Neural cell (in vitro differentiated cells): ENCODE results near the gene CPA1. TPM values are rescaled to one million over a fixed set of nuclear protein-coding genes. Genes with fewer than 3 reads are reported as not detected.

Experiments used
- H2AFZ ChIP-seq: fragments of 200-600, 300-800 bp; sonication (generic), shearing (Covaris generic); 2 replicates; pipeline ENCODE4 v1.6.0; 2014; ENCODE audit warnings: low read depth, mild to moderate bottlenecking, antibody characterized with exemption, low read length, moderate library complexity
- H3F3A ChIP-seq: fragments of 200-600 bp; shearing (Covaris generic); 2 replicates; pipeline ENCODE4 v1.6.1; 2016; ENCODE audit warnings: mild to moderate bottlenecking, moderate library complexity, mixed read lengths, antibody characterized with exemption, low read length; ENCODE audit not compliant: insufficient read depth, poor library complexity, severe bottlenecking
- H3K27ac ChIP-seq: fragments of 200-600, 300-800 bp; sonication (generic), shearing (Covaris generic); 2 replicates; pipeline ENCODE4 v1.5.1; 2014; ENCODE audit warnings: mild to moderate bottlenecking, low read length, moderate library complexity
- H3K27me3 ChIP-seq: fragments of 300-800, 200-600 bp; sonication (generic), shearing (Covaris generic); 2 replicates; pipeline ENCODE4 v1.6.0; 2014; ENCODE audit warnings: mild to moderate bottlenecking, low read depth, low read length, moderate library complexity; ENCODE audit not compliant: insufficient read depth
- H3K36me3 ChIP-seq: fragments of 300-800, 200-600 bp; sonication (generic), shearing (Covaris generic); 2 replicates; pipeline ENCODE4 v1.5.1; 2014; ENCODE audit warnings: mild to moderate bottlenecking, antibody characterized with exemption, low read length, moderate library complexity; ENCODE audit not compliant: insufficient read depth
- H3K4me2 ChIP-seq: fragments of 300-800, 200-600 bp; sonication (generic), shearing (Covaris generic); 2 replicates; pipeline ENCODE4 v1.6.0; 2014; ENCODE audit warnings: mild to moderate bottlenecking, low read length
- H3K4me3 ChIP-seq: fragments of 300-800, 200-600 bp; sonication (generic), shearing (Covaris generic); 2 replicates; pipeline ENCODE4 v1.5.1; 2014; ENCODE audit warnings: mild to moderate bottlenecking, low read length, moderate library complexity
- H3K79me2 ChIP-seq: fragments of 200-600 bp; shearing (Covaris generic); replicated peaks from 2 replicates; pipeline ENCODE4 v1.6.0; 2014; ENCODE audit warnings: mild to moderate bottlenecking, low read length, moderate library complexity; ENCODE audit not compliant: insufficient read depth
- H3K9ac ChIP-seq: fragments of 300-800, 200-600 bp; sonication (generic), shearing (Covaris generic); 2 replicates; pipeline ENCODE4 v1.6.1; 2016; ENCODE audit warnings: mild to moderate bottlenecking, low read length, mixed read lengths
- H3K9me2 ChIP-seq: fragments of 200-600 bp; shearing (Covaris generic); 2 replicates; pipeline ENCODE4 v1.6.1; 2016; ENCODE audit warnings: mild to moderate bottlenecking, low read length, mixed read lengths; ENCODE audit not compliant: insufficient read depth
- H3K9me3 ChIP-seq: fragments of 200-600, 300-800 bp; sonication (generic), shearing (Covaris generic); 2 replicates; pipeline ENCODE4 v1.6.1; 2016; ENCODE audit warnings: mild to moderate bottlenecking, mixed run types, low read length, moderate library complexity, mixed read lengths
- H4K20me1 ChIP-seq: fragments of 200-600 bp; shearing (Covaris generic); 2 replicates; pipeline ENCODE4 v1.6.1; 2016; ENCODE audit warnings: mild to moderate bottlenecking, mixed run types; ENCODE audit not compliant: insufficient read depth
- EP300 ChIP-seq: fragments of 450-650 bp; conservative IDR thresholded peaks from 2 replicates; pipeline ENCODE4 v1.6.1; 2014; ENCODE audit warnings: antibody characterized with exemption, mild to moderate bottlenecking, moderate library complexity; ENCODE audit not compliant: poor library complexity, severe bottlenecking
- EZH2 ChIP-seq: fragments of 200-600, 300-800 bp; shearing (Covaris generic), sonication (generic); IDR thresholded peaks from 2 replicates; pipeline ENCODE4 v1.6.1; 2014; ENCODE audit warnings: antibody characterized with exemption, low read length, borderline replicate concordance, mild to moderate bottlenecking; ENCODE audit not compliant: insufficient read depth, poor library complexity, severe bottlenecking
- MXI1 ChIP-seq: fragments of 450-650 bp; conservative IDR thresholded peaks from 2 replicates; pipeline ENCODE4 v1.6.1; 2014; ENCODE audit warnings: antibody characterized with exemption, mild to moderate bottlenecking; ENCODE audit not compliant: poor library complexity, severe bottlenecking
- POLR2AphosphoS5 ChIP-seq: IDR thresholded peaks from 2 replicates; pipeline ENCODE4 v1.6.1; 2012
- RAD21 ChIP-seq: fragments of 450-650 bp; conservative IDR thresholded peaks from 2 replicates; pipeline ENCODE4 v1.6.1; 2014; ENCODE audit warnings: antibody characterized with exemption, mild to moderate bottlenecking, moderate library complexity
- SMC3 ChIP-seq: fragments of 450-650 bp; conservative IDR thresholded peaks from 2 replicates; pipeline ENCODE4 v1.6.1; 2014; ENCODE audit warnings: antibody characterized with exemption, mild to moderate bottlenecking, moderate library complexity; ENCODE audit not compliant: poor library complexity
- TAF1 ChIP-seq: IDR thresholded peaks from 2 replicates; pipeline ENCODE4 v1.6.1; 2012; ENCODE audit warnings: low read depth
- polyA plus RNA-seq: library from polyadenylated mRNA; depleted of rRNA; stranded (reverse); fragments of >200 nt; gene quantifications from 2 replicates; pipeline ENCODE4 v1.2.3, GENCODE V29; 2014
- TF ChIP-seq, protein P1 (sequence below): fragments of 450-650 bp; IDR thresholded peaks from 2 replicates; pipeline ENCODE4 v1.5.1; 2014; ENCODE audit warnings: antibody characterized with exemption, mild to moderate bottlenecking, moderate library complexity; ENCODE audit not compliant: poor library complexity, severe bottlenecking
- TF ChIP-seq, protein P2 (sequence below): IDR thresholded peaks from 2 replicates; pipeline ENCODE4 v1.6.1; 2012; ENCODE audit warnings: borderline replicate concordance

The CPA1 gene
- polyA plus RNA-seq, 1 donor from 2014 or later, result not detected

DNA sequence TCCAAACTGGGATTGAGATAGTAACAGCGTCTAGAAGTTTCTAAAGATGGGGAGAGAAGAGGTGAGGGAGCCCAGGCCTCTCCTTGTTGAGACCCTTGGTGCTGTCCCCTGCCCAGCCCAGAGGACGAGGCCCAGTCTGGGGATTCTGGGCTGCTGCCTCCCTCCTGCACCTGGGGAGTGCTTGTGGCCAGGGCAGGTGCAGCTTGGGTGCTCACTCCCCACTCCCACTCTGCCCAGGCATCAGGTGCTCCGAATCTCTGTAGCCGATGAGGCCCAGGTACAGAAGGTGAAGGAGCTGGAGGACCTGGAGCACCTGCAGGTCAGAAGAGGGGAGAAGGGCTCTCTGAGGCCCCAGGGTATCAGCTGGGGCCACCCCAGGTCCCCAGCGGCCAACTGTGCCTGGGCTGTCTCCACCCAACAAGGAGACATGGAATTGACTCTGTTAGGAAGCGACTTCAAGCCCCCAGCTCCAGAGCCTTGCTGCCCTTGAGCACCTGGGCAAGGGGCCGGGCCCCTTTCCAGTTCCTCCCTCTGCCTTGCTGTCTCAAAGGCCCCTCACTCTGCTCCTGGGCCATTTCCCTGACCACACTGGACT is 664 bp downstream of the CPA1 start:
- Histone ChIP-seq H3K27me3 (no peaks in the 10 kb centered on the region), H3K9me2 (no peaks in the 10 kb centered on the region), H3K4me3 (no peak overlapping the region), H3K27ac (no peak overlapping the region), H3K4me2 (no peak overlapping the region), H4K20me1 (no peaks in the 10 kb centered on the region), H3K9me3 (no peaks in the 10 kb centered on the region), H2AFZ (no peak overlapping the region), H3K79me2 (no peaks in the 10 kb centered on the region), H3K9ac (no peak overlapping the region), H3F3A (no peaks in the 10 kb centered on the region), H3K36me3 (no peaks in the 10 kb centered on the region)
- TF ChIP-seq, protein P1, sequence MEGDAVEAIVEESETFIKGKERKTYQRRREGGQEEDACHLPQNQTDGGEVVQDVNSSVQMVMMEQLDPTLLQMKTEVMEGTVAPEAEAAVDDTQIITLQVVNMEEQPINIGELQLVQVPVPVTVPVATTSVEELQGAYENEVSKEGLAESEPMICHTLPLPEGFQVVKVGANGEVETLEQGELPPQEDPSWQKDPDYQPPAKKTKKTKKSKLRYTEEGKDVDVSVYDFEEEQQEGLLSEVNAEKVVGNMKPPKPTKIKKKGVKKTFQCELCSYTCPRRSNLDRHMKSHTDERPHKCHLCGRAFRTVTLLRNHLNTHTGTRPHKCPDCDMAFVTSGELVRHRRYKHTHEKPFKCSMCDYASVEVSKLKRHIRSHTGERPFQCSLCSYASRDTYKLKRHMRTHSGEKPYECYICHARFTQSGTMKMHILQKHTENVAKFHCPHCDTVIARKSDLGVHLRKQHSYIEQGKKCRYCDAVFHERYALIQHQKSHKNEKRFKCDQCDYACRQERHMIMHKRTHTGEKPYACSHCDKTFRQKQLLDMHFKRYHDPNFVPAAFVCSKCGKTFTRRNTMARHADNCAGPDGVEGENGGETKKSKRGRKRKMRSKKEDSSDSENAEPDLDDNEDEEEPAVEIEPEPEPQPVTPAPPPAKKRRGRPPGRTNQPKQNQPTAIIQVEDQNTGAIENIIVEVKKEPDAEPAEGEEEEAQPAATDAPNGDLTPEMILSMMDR, result no peak
- TF ChIP-seq MXI1 (no peak), SMC3 (no peak)

DNA sequence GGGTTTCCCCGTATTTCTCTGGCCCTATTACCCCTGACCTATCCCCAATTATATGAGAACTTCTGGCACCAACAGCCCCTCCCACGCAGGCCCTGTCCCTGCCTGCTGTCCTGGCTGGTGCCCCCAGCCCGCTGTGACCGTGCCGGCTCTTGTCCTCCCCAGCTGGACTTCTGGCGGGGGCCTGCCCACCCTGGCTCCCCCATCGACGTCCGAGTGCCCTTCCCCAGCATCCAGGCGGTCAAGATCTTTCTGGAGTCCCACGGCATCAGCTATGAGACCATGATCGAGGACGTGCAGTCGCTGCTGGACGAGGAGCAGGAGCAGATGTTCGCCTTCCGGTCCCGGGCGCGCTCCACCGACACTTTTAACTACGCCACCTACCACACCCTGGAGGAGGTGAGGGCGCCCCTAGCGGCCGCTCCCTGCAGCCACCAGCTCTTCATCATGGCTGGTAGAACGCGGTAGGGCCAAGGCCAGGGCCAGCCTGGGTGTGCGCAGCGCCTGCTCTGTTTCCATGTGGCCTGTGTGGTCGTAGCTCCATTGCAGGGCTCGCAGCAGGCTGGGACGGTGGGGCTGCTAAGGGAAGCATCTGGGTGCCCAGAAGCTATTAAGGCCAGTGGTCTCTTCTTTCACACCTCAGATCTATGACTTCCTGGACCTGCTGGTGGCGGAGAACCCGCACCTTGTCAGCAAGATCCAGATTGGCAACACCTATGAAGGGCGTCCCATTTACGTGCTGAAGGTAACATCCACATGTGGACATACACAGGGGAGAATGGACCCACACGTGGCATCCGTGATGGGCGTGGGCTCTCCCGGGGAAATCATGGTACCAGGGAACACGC is 1.4 kb downstream of the CPA1 start:
- Histone ChIP-seq H3K79me2 (no peaks in the 10 kb centered on the region), H4K20me1 (no peaks in the 10 kb centered on the region), H3F3A (no peaks in the 10 kb centered on the region), H3K4me3 (no peak overlapping the region), H3K27me3 (no peaks in the 10 kb centered on the region), H3K4me2 (no peak overlapping the region), H2AFZ (no peak overlapping the region), H3K36me3 (no peaks in the 10 kb centered on the region), H3K27ac (no peak overlapping the region), H3K9ac (no peak overlapping the region), H3K9me2 (no peaks in the 10 kb centered on the region), H3K9me3 (no peaks in the 10 kb centered on the region)
- TF ChIP-seq SMC3 (no peak), EZH2 (no peak), RAD21 (no peak), POLR2AphosphoS5 (no peak), EP300 (no peak), MXI1 (no peak), TAF1 (no peak)
- TF ChIP-seq, protein P1, result no peak
- TF ChIP-seq, protein P2, sequence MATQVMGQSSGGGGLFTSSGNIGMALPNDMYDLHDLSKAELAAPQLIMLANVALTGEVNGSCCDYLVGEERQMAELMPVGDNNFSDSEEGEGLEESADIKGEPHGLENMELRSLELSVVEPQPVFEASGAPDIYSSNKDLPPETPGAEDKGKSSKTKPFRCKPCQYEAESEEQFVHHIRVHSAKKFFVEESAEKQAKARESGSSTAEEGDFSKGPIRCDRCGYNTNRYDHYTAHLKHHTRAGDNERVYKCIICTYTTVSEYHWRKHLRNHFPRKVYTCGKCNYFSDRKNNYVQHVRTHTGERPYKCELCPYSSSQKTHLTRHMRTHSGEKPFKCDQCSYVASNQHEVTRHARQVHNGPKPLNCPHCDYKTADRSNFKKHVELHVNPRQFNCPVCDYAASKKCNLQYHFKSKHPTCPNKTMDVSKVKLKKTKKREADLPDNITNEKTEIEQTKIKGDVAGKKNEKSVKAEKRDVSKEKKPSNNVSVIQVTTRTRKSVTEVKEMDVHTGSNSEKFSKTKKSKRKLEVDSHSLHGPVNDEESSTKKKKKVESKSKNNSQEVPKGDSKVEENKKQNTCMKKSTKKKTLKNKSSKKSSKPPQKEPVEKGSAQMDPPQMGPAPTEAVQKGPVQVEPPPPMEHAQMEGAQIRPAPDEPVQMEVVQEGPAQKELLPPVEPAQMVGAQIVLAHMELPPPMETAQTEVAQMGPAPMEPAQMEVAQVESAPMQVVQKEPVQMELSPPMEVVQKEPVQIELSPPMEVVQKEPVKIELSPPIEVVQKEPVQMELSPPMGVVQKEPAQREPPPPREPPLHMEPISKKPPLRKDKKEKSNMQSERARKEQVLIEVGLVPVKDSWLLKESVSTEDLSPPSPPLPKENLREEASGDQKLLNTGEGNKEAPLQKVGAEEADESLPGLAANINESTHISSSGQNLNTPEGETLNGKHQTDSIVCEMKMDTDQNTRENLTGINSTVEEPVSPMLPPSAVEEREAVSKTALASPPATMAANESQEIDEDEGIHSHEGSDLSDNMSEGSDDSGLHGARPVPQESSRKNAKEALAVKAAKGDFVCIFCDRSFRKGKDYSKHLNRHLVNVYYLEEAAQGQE, result no peak
